PC-9 (cell line): ENCODE results near the gene VIP.

Experiments used
- CTCF ChIP-seq: fragments of 200-600 bp; sonication (generic); conservative IDR thresholded peaks from 2 replicates; pipeline ENCODE4 v1.6.1; 2017; ENCODE audit warnings: mixed run types, antibody characterized with exemption, mild to moderate bottlenecking, moderate library complexity
- EZH2 ChIP-seq: fragments of 200-600 bp; sonication (generic); IDR thresholded peaks from 2 replicates; pipeline ENCODE4 v1.8.0; 2017; ENCODE audit warnings: antibody characterized with exemption, low read depth

GRCh38 chr6:152736687-152737273, 13.8 kb upstream of the VIP start:
- no peak for TF ChIP-seq CTCF
- no peak for TF ChIP-seq EZH2
